ENCODE measurements around the gene OR4E2.
"Not testable (repeated sequence)": the region's sequence is repeated elsewhere in the genome, so short reads cannot be mapped to it uniquely, and the experiment has no call there.

OR4E2 gene, protein sequence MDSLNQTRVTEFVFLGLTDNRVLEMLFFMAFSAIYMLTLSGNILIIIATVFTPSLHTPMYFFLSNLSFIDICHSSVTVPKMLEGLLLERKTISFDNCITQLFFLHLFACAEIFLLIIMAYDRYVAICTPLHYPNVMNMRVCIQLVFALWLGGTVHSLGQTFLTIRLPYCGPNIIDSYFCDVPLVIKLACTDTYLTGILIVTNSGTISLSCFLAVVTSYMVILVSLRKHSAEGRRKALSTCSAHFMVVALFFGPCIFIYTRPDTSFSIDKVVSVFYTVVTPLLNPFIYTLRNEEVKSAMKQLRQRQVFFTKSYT

DNA sequence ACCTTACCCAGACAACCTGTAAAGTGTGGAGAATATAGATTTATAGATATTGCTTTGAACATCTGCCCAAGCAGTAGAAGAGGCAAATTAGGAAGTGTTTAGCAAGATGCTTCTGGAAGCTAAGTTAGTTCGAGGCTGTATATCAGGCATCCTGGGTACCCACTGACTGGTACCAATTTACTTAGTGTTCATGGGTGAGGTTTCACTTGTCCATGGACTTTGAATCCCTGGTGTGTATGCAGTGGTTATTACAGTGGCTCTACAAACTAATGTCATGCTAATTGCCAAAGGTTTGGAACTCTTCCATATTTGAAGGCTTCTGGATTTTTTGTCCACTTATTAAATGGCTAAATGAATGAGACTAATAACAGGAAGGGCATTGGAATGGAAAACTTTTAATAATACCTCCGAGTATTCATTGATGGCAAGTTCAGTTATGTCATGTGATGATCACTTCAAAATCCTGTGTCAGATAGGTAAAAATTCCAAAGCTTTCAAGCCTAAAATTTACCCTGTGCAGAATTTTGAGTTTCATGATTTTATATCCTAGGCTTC, at the start of gene OR4E2:
Gene OR4E2 (plus strand): TSS at position 505 of the 555 bp plus-strand sequence. CDS start 11,248 bp downstream, outside the sequence.
- DNase-seq: no peak

DNA sequence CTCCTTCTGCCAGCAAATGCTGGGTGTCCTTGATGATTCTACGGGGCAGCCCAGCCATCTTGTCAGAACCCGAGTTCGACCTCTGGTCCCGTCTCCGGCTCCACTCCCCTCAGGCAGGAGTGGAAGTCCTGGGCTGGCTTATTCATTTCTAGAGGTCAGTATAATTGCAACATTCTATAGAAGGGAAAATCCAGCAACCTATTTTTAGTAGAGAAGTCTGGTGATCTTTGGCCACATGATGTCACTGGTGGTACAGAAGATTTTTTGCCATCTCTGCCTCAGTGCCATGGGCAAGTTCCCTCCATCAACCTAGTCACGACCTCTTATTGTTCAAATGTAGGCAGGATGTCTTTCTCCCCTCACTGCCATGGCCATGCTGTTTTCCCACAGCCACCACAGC, 41.3 kb upstream of the OR4E2 start:
- peak; percentile 3 for DNase-seq

DNA sequence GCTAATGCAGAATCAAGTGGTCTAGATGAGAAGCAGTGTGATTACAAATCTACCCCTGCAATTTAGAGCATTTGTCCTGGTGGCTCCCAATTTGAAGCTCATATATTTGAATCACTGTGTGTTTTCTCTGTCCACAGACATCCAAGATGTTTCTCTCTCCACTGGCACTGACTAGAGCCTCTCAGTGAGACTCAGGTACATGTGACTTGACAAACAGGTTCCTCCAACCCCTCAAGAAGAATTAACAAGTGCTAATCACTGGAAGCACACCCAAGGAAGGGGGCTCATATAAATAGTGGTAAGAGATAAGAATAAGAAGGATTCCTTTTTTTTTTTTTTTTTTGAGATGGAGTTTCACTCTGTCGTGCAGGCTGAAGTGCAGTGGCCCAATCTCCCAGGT, 39.4 kb upstream of the OR4E2 start:
- no peak for DNase-seq

DNA sequence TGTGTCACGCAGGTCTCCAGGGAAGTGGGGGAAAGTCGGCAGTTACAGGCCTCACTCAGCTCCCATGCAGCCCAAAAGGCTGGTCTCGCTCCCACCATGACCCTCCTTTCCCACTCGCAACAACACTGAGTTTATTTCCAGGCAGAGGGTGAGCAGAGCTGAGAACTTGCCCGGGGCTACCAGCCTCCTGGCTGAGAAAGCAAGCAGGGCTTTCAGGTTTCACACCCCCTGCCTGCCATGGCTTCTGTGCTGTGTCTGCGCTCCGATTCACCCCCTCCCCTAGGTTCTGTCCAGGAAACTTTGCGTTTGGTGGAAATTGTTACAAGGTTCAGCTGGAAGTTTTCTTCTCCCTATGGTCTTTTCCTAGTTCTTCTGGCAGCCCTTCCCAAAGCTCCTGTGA, 36.0 kb upstream of the OR4E2 start:
- DNase-seq: no peak

DNA sequence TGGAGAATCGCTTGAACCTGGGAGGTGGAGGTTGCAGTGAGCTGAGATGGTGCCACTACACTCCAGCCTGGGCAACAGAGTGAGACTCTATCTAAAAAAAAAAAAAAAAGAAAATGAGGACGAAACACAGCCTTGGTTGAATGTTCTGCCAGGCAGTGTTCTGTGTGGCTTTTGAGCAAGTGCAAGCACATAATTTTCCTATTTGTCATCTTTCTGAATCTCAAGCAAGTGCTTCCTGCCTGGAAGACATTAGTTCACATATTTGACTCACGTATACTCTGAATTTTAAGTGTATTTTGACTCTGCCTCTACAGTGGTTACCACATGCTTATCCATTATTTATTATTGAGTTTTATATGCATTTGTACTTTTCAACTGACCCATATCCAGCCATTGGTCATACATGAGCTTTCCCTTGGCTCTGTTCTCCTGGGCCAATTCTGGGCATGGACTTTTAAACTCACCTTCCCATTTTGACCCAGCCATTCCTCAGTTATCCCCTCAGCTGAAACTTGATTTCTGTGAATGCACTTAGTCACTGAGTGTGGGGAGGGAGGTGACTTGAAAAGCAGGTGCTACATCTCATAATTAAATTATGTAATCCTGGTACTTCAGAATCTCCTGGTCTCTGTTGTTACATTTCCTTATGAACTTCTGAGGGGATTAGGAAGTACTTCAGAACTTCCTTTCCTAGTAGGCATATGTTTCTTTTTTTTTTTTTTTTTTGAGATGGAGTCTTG, 27.0 kb upstream of the OR4E2 start:
- no peak for DNase-seq

DNA sequence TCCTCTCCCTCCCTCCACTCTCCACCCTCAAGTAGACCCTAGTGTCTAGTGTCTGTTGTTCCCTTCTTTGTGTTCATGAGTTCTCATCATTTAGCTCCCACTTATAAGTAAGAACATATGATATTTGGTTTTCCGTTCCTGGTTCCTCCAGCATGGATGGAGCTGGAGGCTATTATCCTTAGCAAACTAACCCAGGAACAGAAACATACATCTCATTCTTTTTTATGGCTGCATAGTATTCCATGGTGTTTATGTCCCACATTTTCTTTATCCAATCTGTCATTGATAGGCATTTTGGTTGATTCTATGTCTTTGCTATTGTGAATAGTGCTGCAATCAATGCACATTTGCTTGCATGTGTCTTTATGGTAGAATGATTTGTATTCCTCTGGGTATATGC, 23.1 kb upstream of the OR4E2 start:
- DNase-seq: not testable (repeated sequence)

DNA sequence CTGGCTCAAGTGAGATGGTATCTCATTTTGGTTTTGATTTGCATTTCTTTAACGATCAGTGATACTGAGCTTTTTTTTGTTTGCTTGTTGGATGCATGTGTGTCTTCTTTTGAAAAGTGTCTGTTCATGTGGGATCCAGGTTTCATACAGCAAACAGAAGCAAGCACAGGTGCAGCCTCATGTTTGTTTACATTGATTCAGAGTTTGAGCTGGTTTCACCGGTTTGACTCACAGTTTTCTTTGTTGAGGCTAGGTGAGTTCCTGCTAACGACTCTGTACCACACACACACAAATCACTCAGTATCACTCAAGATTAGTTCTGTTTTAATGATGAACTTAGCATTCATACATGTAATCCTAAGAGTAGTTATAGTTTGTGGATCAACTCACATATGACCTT, 22.6 kb upstream of the OR4E2 start:
- no peak for DNase-seq

DNA sequence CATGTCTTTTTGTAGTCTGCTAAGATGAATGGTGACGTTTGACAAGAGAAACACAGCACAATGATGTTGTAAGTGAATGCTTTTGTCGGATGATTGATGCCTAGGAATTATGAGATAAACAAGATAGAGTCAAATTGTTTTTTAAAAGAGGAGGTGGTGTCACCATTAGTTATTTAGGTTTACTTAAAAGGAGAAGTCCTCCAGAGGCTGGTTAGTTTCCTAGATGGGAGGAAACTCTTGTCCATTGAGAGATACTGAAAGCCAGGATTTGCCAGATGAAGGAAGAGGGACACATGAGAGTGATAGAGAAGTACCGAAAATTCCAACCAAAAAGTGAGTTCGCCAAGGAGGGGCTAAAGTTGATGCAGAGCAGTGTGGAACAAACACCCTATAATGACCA, 18.8 kb upstream of the OR4E2 start, which contains the start of gene OR10G2:
Gene OR10G2 (minus strand): TSS at position 101 of the 400 bp plus-strand sequence. CDS start 98 bp downstream, at position 3.
- no peak for DNase-seq

DNA sequence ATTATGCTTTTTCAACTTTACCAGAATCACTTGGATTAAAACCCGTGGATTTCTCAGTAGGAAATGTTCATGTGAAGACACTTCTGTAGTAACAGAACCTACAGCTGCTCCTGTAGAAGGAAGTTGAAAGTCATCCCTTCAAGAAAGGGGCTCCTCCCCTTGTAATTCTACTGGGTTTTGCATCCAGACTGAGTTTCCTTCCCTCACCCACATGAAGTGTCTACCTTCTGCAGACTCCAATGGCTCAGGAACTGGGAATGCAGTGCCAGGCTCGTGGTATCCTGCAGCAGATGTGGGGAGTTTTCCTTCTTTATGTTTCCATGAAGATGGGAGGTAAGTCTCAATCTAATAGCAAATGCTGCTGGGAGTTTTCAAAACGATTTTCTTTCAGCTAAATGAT, 11.0 kb upstream of the OR4E2 start:
- DNase-seq: no peak

DNA sequence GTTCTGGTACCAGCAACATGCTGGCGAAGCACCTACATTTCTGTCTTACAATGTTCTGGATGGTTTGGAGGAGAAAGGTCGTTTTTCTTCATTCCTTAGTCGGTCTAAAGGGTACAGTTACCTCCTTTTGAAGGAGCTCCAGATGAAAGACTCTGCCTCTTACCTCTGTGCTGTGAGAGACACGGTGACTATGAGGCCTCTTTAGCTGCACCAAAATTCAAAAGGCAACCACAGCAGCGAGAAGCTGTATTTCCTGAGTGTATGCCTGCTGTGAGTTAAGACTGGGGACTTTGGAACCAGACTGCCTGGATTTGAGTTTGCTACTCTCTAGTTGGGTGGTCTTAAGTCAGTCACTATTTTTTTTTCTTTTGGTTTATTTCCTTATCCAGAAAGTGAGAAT, 10.2 kb upstream of the OR4E2 start:
- DNase-seq: no peak

DNA sequence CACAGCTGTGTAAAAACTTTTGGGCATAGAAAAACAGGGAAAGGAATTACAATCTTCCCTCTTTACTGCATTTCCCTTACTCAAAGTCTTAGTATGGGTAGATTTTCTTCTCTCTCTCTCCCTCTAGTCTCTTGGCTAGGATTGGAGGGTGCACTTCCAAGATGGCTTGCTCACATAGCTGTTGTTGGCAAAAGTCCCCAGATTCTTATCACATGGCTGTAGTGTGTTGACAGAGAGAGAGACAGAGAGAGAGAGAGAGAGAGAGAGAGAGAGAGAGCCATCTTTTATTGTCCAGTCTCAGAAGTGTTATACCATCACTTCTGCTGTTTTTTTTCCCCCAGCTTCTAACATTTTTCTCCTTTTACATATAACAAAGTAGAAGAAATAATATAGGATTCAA, 6.3 kb upstream of the OR4E2 start:
- peak; percentile 1 for DNase-seq

DNA sequence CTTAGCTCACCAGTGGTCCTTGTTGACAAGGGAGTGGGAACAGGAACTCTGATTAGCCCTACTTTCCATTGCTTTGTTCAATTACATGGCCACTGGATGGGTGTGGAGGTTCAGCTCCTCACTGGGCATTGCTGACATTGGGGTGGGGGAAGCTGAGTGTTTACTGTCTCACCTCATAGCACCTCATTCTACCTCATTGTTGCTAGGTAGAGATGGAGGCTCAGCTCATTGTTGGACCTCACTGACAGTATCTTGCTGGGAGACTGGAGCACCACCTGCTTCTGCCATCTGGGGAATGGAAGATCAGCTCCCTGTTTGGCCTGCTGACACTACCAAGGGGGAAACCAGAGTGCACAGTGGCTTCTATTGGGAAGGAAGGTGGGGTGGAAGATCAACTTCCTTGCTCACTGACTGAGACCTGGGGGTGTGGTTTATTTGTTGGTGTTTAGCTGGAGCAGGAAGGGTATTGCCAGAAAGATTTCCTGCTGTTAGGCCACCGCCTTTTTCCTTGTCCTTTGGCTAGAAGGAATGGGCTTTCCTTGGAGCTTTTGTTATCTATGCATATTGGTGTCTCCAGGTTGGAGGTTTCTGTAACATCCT, 1.3 kb upstream of the OR4E2 start:
- DNase-seq: no peak

DNA sequence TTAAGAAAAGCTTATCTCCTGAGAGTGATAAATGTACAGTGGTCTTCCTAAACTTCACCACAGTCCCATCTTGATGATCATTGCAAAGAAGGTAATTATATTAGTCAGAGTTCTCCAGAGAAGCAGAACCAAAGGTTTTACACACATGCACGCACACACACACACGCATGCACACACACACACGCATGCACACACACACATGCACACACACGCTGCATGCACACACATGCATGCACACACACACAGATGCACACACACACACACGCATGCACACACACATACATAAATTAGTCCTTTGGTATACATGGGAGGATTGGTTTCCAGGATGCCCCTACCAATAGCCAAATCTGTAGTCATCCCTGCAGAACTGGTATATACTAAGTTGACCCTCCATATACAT, 580 bp downstream of the OR4E2 start:
- no peak for DNase-seq

DNA sequence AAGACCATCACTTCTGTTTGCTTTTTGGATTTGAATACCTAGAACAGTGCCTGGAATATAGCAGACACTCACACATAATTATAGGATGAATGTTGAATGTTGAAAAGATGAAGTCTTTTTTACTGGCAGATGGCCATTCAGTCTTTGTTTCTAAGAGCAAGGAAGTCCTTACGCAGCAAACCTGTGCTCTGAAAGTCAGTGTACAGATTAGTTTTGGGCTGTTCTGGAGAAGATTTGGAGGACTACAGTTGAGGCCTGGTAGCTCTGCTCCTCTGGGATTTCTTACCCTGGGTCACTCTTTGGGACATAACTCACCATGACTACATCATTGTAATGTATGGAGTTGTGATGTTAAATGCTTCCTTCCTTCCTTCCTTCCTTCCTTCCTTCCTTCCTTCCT, 3.3 kb downstream of the OR4E2 start:
- DNase-seq: no peak

DNA sequence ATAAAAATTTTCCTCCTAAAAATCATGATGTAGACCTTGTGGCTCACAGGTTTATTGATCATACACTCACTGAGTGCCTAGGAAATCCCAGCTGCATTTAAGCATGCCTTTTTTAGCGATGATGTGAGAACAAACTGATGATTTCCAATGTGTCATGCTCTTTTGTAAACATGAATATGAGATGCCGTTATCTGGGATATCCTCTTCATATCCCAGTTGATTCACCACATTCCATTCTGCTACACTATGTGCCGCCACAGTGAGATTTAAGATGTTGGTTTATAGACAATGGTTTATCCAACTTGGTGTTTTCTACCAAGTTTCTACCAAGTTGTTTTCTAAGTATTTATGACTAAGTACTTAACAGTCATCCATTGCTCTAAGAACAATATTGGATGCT, 14.7 kb downstream of the OR4E2 start:
- DNase-seq: no peak

DNA sequence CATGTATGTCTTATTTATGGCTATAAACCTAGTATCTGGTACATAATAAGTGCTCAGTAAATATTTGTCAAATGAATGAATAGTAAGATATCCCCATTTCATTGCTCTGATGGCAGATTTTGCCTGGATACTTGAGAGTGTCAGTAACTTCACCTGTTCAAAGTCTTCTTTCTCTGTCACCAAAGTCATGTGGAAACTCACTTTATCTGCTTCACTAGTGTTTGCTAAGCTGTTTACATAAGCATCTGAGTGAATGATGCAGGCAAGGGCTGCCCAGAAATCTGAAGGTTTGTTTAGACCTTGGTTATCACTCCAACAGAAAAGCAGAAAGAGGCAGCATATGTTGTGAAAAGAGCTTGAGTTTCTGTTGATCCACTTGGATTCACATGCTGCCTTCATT, 15.6 kb downstream of the OR4E2 start:
- no peak for DNase-seq

DNA sequence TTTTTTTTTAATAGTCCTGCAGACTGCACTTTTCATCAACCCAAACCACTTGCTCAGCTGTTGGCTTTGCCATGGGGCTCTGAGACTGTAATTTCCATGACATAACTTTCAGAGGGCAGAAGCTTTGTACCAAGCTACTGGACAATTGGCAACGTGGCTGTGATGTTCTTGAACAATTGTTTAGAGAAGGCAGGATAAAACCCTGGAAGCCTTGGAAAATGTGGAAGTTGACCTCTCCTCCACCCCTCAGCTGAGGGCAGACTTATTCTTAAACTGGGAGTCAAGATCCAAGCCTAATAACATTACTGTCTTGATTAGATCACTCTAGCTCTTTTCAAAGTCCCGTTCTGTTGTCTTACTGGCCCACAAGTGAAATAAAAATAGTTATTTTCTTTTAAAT, 17.7 kb downstream of the OR4E2 start:
- DNase-seq: no peak

DNA sequence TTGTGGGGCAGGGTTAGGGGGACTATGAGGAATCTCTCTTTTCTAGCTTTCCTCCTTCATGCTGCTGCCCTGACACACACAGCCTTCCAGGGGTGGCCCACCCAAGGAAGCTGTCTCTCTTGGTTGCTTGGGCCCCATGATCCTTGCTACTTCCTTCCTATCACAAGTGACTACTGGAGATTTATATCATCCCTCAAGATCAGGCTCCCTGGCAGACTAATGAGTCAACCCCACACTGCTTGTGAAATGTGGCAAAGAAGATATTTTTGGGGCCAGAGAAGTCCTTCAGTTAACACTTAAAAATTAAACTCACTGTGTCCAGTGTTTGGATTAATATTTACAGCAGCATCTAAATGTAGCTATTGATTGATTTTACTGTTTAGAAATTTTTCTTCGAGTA, 18.5 kb downstream of the OR4E2 start:
- peak; percentile 38 for DNase-seq

DNA sequence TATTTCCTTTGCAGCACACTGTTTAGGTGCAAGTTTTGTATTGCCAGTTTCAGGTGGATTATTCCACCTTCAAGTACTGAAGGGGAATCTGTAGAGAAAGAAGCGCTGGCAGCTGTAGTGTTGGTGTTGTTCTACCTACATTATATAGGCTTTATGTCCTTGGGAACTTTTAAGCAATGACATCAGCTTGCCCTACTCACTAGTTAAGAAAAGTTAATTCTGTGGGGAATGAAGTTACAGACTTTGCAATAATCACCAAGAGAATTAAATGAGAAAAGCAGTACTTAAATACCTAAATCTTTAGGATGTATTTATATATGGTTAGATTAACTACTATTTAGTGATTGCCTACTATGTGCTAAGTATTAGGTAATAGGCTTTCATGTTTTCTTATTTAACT, 20.1 kb downstream of the OR4E2 start, which contains the start of gene OR4E1:
Gene OR4E1 (minus strand): TSS at position 101 of the 400 bp plus-strand sequence. CDS start 2,883 bp downstream, outside the sequence.
- DNase-seq: no peak

DNA sequence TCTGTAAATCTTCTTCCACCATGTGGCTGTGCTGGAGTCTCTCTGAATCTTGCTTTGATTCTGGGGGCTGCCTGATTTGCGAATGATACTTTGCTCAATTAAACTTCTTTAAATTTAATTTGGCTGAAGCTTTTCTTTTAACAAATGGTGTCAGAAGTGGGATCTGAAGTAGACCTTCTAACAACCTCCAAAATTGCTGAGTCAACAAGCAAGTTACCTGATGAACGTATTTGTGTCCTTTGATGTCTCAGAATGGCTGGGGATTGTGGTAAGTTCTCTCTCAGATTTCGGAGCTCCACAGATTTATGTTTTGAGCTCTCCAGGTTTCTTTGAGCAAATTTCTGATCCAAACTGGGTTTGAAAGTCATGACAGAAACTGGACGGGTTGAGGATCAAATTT, 21.9 kb downstream of the OR4E2 start:
- no peak for DNase-seq

DNA sequence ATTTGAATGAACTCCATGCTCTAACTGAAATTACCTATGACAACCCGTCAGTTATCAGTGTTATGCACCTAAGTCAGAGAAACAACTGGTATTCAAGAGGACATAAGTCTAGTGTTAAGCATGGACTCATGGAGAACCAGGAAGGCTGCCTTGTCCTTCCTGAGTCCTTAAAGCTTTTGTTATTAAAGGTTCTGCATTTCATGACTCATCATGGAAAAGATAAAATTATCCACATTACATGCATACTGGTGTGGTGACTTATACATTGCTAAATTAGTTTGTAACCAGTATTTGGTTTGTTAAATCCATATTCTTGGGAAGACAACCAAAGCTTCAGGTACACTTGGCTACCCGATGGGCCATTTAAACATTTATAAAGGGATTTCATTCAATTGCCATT, 26.4 kb downstream of the OR4E2 start:
- DNase-seq: no peak

DNA sequence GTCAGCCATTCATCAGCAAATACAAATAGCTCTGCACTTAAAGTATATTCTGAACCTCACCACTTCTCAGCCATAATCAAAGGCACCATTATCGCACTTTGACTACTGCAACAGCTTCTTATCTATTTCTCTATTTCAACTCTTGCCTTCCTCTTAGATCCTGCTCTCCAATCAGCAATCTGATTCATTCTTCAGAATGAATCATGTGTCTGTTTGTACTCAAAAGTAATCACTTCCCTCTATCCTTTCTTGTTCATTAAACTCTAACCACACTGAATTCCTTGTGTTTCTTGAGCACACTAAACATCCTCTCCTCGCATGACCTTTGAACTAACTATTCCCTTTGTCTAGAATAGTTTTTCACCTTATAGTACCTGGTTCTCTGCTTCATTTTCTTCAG, 32.8 kb downstream of the OR4E2 start:
- DNase-seq: no peak

DNA sequence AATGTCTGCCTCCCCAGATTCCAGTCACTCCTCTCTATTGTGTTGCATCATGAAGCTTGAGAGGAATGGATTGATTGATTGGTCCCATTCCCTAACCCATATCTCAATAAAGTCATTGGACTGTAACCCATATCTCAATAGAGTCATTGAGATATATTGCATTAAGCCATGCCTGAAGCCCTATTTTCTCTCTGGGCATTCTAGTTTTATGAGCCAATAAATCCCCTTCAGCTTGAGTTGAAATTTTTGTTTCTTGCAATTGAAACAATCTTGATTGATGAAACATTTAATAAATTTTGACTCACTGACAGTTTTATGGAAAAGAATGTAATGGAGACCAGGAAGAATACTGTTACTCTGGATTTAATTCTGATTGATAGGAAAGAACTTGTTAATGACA, 40.8 kb downstream of the OR4E2 start:
- no peak for DNase-seq

DNA sequence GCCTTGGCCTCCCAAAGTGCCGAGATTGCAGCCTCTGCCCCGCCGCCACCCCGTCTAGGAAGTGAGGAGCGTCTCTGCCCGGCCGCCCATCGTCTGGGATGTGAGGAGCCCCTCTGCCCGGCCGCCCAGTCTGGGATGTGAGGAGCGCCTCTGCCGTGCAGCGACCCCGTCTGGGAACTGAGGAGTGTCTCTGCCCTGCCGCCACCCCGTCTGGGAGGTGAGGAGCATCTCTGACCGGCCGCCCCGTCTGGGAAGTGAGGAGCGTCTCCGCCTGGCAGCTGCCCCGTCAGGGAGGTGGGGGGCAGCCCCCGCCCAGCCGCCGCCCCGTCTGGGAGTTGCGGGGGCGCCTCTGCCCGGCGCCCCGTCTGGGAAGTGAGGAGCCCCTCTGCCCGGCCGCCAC, 44.0 kb downstream of the OR4E2 start:
- DNase-seq: not testable (repeated sequence)

Data from hematopoietic multipotent progenitor cell treated with erythropoietin and hydrocortisone succinate and interleukin-3 and kit ligand, for 4 days (in vitro differentiated cells).